Psoas muscle (tissue), 8 donors: Measurements from ENCODE around the gene SLC25A20. TPM values are rescaled to one million over a fixed set of nuclear protein-coding genes. Genes with fewer than 3 reads are reported as not detected.

Experiments
- ATAC-seq, 4 donors: fragments of 200-7000 bp; cut with Tn5 transposase; one replicate each; pipeline ENCODE4 v1.9.1; 2020; ENCODE audit warnings: moderate library complexity in 3 of 4, mild to moderate bottlenecking in 2 of 4
- DNase-seq, 2 donors: peaks; one replicate each; pipeline ENCODE4 v3.0.0-alpha.2; 2020
- H3K27ac ChIP-seq: fragments of 200-600 bp; one replicate; pipeline ENCODE4 v1.8.0; 2022
- H3K27me3 ChIP-seq, 3 donors: fragments of 200-600 bp in 1 of 3; one replicate each; pipeline versions ENCODE4 v1.6.1 to v1.8.0; 2013 to 2022; ENCODE audit warnings: low read length in 2 of 3, mild to moderate bottlenecking in 2 of 3, moderate library complexity in 1 of 3; ENCODE audit not compliant: insufficient read depth in 3 of 3
- H3K36me3 ChIP-seq, 2 donors: fragments of 200-600 bp in 1 of 2; one replicate each; pipeline versions ENCODE4 v1.6.1 to v1.8.0; 2013 to 2022; ENCODE audit warnings: low read depth in 1 of 2, mild to moderate bottlenecking in 1 of 2, moderate library complexity in 1 of 2; ENCODE audit not compliant: insufficient read depth in 1 of 2
- H3K4me1 ChIP-seq: fragments of 200-600 bp; one replicate; pipeline ENCODE4 v1.8.0; 2022
- H3K4me3 ChIP-seq: fragments of 200-600 bp; one replicate; pipeline ENCODE4 v1.8.0; 2022; ENCODE audit warnings: mild to moderate bottlenecking
- H3K9me3 ChIP-seq: fragments of 200-600 bp; one replicate; pipeline ENCODE4 v1.8.0; 2022
- CTCF ChIP-seq: fragments of 200-600 bp; IDR thresholded peaks from one replicate; pipeline ENCODE4 v1.8.0; 2022; ENCODE audit warnings: antibody characterized with exemption
- WGBS, 3 donors: extraction: QIAGEN DNeasy Blood & Tissue Kit; methylation state at CpG; one replicate each; pipeline versions ENCODE4 v1.1.6 to v1.1.7; 2013; 5-methylcytosine and 5-hydroxymethylcytosine counted together
- intact Hi-C, 2 donors: fragments of 100-400 bp; cut with DNase I; formaldehyde crosslinking; loops; one replicate each; pipeline versions ENCODE4 v1.11.0 to v1.14.2; 2022
- polyA plus RNA-seq, 3 donors: library from polyadenylated mRNA; stranded (reverse); fragments of 200-250 nt; gene quantifications; one replicate each; pipeline ENCODE4 v1.2.3, GENCODE V29; 2013
- total RNA-seq, 4 donors: library from RNA; stranded (reverse); fragmentation: NEBNext Ultra II Directional in 2 of 4; extraction: Animal tissue kit (Norgen Biotek cat#: 25700) in 2 of 4; gene quantifications; one replicate each; pipeline versions ENCODE4 v1.2.1 to v1.2.4, GENCODE V29; 2021 to 2023
- donor health status: healthy with polysubstance abuse.
- donor health status: DM: no; HTN: no; CAD: no; lungs with moderate emphysema.
- donor health status: Bipolar disorder and iron deficiency.
- donor health status: healthy.
- donor health status: DM: yes; HTN: yes; CAD: no.
- donor health status: DM: no; HTN: no; CAD: no.
- donor health status: DM: no; HTN: no; CAD: no.
- donor health status: DM: yes; HTN: yes; CAD: no.

SLC25A20 gene
- total and polyA plus RNA-seq, 7 donors: 31.3 to 94.8 (median 48.5) TPM

GRCh38 chr3:48891606-48892005 is 7.1 kb downstream of the SLC25A20 start:
- WGBS, 3 donors: 85 to 87% (median 86%) methylated on average over 8 of the region's 8 CpGs

DNA sequence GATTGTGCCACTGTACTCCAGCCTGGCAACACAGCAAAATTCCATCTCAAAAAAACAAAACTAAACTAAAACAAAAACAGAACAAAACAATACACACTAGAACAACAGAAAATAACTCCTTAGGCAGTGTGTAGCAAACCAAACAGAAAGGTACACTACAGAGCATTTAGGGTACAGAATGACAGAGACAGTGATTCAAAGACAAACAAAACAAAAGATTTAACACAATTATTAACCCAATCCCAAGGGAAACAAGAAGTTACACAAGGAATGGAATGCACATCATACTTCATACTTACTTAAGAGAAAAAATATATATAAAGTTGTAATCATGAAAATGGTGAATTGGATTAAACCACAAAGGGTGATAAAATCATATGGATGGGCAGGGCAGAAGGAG is 12.9 kb downstream of the SLC25A20 start:
- H3K36me3 ChIP-seq: peaks cover 0 to 77% of the 10 kb centered on the region in 2 donors
- TF ChIP-seq CTCF: no peak
- H3K9me3 ChIP-seq: no peaks in the 10 kb centered on the region
- ATAC-seq: no peak
- H3K27ac ChIP-seq: no peak overlapping the region
- no peak overlapping the region for H3K4me3 ChIP-seq
- no peak for DNase-seq
- no peaks in the 10 kb centered on the region for H3K27me3 ChIP-seq
- peaks cover 15% of the 10 kb centered on the region for H3K4me1 ChIP-seq
- intact Hi-C loops: no loop called here

More at GRCh38 chr3:48891606-48892005, 7.1 kb downstream of the SLC25A20 start:
- peaks cover under 1% of the 10 kb centered on the region for H3K4me1 ChIP-seq
- no peak for TF ChIP-seq CTCF
- H3K4me3 ChIP-seq: no peak overlapping the region
- ATAC-seq (no peak), DNase-seq (no peak)
- H3K27me3 ChIP-seq: no peaks in the 10 kb centered on the region
- H3K36me3 ChIP-seq: peaks cover 4 to 49% of the 10 kb centered on the region in 2 donors
- H3K27ac ChIP-seq: no peak overlapping the region
- no peaks in the 10 kb centered on the region for H3K9me3 ChIP-seq
- intact Hi-C loops: no loop called here

DNA sequence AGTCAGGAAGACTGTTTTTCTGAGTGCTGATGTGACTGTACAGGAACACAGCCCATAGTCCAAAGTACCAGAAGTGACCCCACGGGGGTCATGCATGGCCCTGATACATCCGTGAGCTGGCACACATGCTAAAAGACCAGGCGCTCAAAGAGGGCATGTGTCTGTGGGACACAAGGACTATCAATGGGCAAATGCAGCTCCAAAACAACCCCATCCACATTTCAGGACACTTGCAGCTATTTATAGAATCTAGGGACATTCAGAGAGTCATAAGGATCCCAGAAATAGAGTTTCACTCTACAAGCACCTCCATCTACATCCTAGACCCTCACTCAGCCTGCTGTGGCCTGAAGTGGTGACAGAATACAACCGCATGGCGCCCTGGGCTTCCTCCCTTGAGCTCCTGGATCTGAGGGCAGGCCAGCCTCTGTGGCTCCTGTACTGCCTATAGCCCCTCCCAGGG is 17.0 kb downstream of the SLC25A20 start:
- Histone ChIP-seq H3K9me3 (no peaks in the 10 kb centered on the region), H3K4me3 (no peak overlapping the region), H3K4me1 (peaks cover 15% of the 10 kb centered on the region), H3K27me3 (no peaks in the 10 kb centered on the region), H3K27ac (peak overlapping the region; percentile 53), H3K36me3 (peaks cover 2 to 78% of the 10 kb centered on the region in 2 donors)
- no peak for TF ChIP-seq CTCF
- DNase-seq: no peak
- peak; percentile 23 to 82 (median 64) for ATAC-seq
- intact Hi-C loops: no loop called here
- WGBS, 3 donors: 86 to 92% (median 87%) methylated on average over 5 of the region's 5 CpGs

DNA sequence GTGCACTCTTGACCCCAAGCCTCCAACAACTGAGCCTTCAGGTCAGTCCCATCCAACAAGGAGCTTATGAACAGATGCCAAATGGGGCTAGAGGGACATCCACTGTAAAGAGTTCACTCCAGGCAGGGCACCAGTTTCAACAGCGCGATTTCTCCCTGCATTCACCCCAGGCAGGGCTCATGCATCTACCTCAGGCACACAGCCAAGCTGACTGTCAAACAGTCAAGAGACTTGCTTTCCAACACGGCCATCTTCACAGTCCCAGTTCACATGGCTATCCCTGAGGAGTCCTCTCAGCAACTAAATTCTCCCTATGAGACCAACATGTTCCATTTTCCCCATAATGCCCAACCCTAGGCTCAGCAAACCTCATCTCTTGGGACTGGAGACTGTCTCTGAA is 17.7 kb downstream of the SLC25A20 start:
- no peak overlapping the region for H3K4me3 ChIP-seq
- no peak for DNase-seq

More for the DNA sequence above, 17.7 kb downstream of the SLC25A20 start:
- Histone ChIP-seq H3K9me3 (no peaks in the 10 kb centered on the region), H3K4me1 (peaks cover 15% of the 10 kb centered on the region), H3K36me3 (peaks cover 2 to 74% of the 10 kb centered on the region in 2 donors), H3K27me3 (no peaks in the 10 kb centered on the region), H3K27ac (no peak overlapping the region)
- intact Hi-C loops: no loop called here
- 63 to 81% (median 77%) methylated on average over 3 of the region's 3 CpGs for whole genome bisulfite sequencing, 3 donors
- peak in 1 of 4 donors; percentile 23 for ATAC-seq
- TF ChIP-seq CTCF: no peak
